T-cell (primary cell): ENCODE measurements around the gene ERICH2. TPM values are rescaled to one million over a fixed set of nuclear protein-coding genes. Genes with fewer than 3 reads are reported as not detected.

Experiments
- ATAC-seq, 4 experiments: fragments of 200-7000 bp in 3 of 4; fragments of 150-1000 bp in 1 of 4; cut with Tn5 transposase; replicated peaks in 1 of 4; 1 replicate in 3 of 4; 2 replicates in 1 of 4; pipeline ENCODE4 v1.10.0; 2021; ENCODE audit warnings: moderate library complexity in 3 of 4, mild to moderate bottlenecking in 2 of 4, moderate number of reproducible peaks in 1 of 4
- CTCF ChIA-PET, 2 donors: fragments of 300-600 bp; sonication (Branson Sonifier 250); formaldehyde crosslinking; loops; one replicate each; lab custom pipeline; 2022; ENCODE audit warnings: antibody characterized with exemption in 2 of 2; lab: Charles Lee
- POLR2A ChIA-PET, 2 donors: fragments of 300-600 bp; sonication (Branson Sonifier 250); formaldehyde crosslinking; loops; one replicate each; lab custom pipeline; 2022; ENCODE audit warnings: antibody characterized with exemption in 2 of 2; lab: Charles Lee
- DNase-seq, 35 experiments: peaks; one replicate each; pipeline versions ENCODE4 v3.0.0 to v3.0.0-alpha.2; 2013 to 2023
- H3K27ac ChIP-seq: one replicate; pipeline ENCODE4 v1.5.1; 2013; ENCODE audit warnings: low read length
- H3K27me3 ChIP-seq, 2 experiments: replicated peaks in 1 of 2; 1 replicate in 1 of 2; 2 replicates in 1 of 2; pipeline versions ENCODE4 v1.6.1 to v1.7.0; 2013; ENCODE audit warnings: low read length in 1 of 2, mixed read lengths in 1 of 2; ENCODE audit not compliant: control insufficient read depth in 2 of 2, insufficient read depth in 2 of 2; ENCODE audit errors: extremely low read depth in 1 of 2
- H3K36me3 ChIP-seq, 2 donors: 1 replicate in 1 of 2; 2 replicates in 1 of 2; pipeline versions ENCODE4 v1.6.1 to v1.7.0; 2013; ENCODE audit warnings: low read length in 1 of 2; ENCODE audit not compliant: control insufficient read depth in 2 of 2, insufficient read depth in 1 of 2; ENCODE audit errors: extremely low read depth in 1 of 2
- H3K4me1 ChIP-seq, 2 experiments: 1 replicate in 1 of 2; 2 replicates in 1 of 2; pipeline versions ENCODE4 v1.6.1 to v1.7.0; 2013; ENCODE audit warnings: low read length in 2 of 2, mixed read lengths in 1 of 2; ENCODE audit not compliant: insufficient read depth in 2 of 2, control insufficient read depth in 1 of 2; ENCODE audit errors: extremely low read depth in 1 of 2
- H3K4me3 ChIP-seq, 2 donors: 1 replicate in 1 of 2; 2 replicates in 1 of 2; pipeline versions ENCODE4 v1.5.1 to v1.7.0; 2013; ENCODE audit warnings: mild to moderate bottlenecking in 2 of 2, low read length in 1 of 2, moderate library complexity in 1 of 2; ENCODE audit not compliant: control insufficient read depth in 1 of 2; ENCODE audit errors: extremely low read depth in 1 of 2
- H3K9me3 ChIP-seq: 2 replicates; pipeline ENCODE4 v1.7.0; 2013
- H3K27ac Mint-ChIP-seq, 2 donors: one replicate each; pipeline ENCODE4 v1.8.0; 2020 to 2021; ENCODE audit warnings: mild to moderate bottlenecking in 2 of 2, mixed read lengths in 2 of 2
- H3K27me3 Mint-ChIP-seq, 2 donors: one replicate each; pipeline ENCODE4 v1.8.0; 2021 to 2022; ENCODE audit warnings: mixed read lengths in 2 of 2
- H3K36me3 Mint-ChIP-seq: one replicate; pipeline ENCODE4 v1.8.0; 2021; ENCODE audit warnings: mixed read lengths
- H3K4me1 Mint-ChIP-seq, 3 donors: one replicate each; pipeline ENCODE4 v1.8.0; 2020 to 2022; ENCODE audit warnings: mixed read lengths in 3 of 3, mild to moderate bottlenecking in 1 of 3
- H3K4me3 Mint-ChIP-seq, 3 donors: one replicate each; pipeline ENCODE4 v1.8.0; 2020 to 2022; ENCODE audit warnings: mild to moderate bottlenecking in 3 of 3, mixed read lengths in 3 of 3, moderate library complexity in 3 of 3
- H3K9me3 Mint-ChIP-seq, 3 donors: one replicate each; pipeline ENCODE4 v1.8.0; 2020 to 2022; ENCODE audit warnings: mixed read lengths in 3 of 3
- WGBS: methylation state at CpG from one replicate; pipeline ENCODE4 v1.1.5; 2013; ENCODE audit warnings: missing lambda C conversion rate; ENCODE audit not compliant: insufficient coverage; 5-methylcytosine and 5-hydroxymethylcytosine counted together
- total RNA-seq, 35 experiments: library from RNA in 6 of 35; stranded (reverse) in 6 of 35; fragments of 120-200 nt in 1 of 35; gene quantifications; one replicate each; pipeline versions ENCODE4 v1.2.1 to v1.2.4 and lab custom pipeline; 2013 to 2026

Gene ERICH2
- total RNA-seq, 5 donors from 2014 or later (not counting 1 experiment from before 2014, with no cell fraction given) = not detected

DNA sequence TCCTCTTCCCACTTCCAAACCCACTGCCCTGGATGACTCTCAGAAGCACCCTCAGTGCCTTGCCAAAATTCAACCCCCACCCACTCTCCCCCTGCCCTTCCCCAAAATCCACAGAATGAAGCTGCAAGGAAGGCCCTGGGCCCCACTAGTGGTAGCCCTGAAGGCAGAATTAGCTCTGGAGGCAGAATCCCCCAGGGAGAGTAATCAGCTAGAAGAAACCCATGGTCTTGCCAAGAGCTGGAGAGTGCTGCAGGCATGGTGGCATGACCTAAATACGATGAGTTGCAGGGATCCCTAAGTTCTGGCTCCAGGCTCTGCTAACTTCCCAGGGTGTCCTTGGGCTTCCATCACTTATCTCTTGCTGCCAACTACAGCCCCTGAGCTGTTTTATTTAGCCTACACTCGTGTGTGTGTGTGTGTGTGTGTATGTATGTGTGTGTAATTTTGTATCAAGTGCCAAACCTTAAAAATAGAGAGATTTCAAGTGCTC is 54.4 kb downstream of the ERICH2 start:
- Histone ChIP-seq H3K27ac (no peak overlapping the region), H3K36me3 (no peaks in the 10 kb centered on the region), H3K4me1 (peaks cover 5 to 44% of the 10 kb centered on the region in 2 experiments), H3K4me3 (no peak overlapping the region), H3K27me3 (peaks cover 14 to 90% of the 10 kb centered on the region in 2 experiments), H3K9me3 (no peaks in the 10 kb centered on the region)
- H3K4me1 Mint-ChIP-seq = peaks cover 30 to 35% (median 31%) of the 10 kb centered on the region in 3 donors
- POLR2A ChIA-PET = no interaction called here
- H3K27me3 Mint-ChIP-seq = peaks cover 70 to 87% of the 10 kb centered on the region in 2 donors
- WGBS = no CpG with 5 or more reads among the region's 2 CpGs
- H3K9me3 Mint-ChIP-seq = no peaks in the 10 kb centered on the region
- ATAC-seq (no peak), DNase-seq (no peak)
- H3K27ac Mint-ChIP-seq = no peak overlapping the region
- H3K36me3 Mint-ChIP-seq = no peaks in the 10 kb centered on the region
- H3K4me3 Mint-ChIP-seq = peak overlapping the region in 1 of 3 donors; percentile 87
- CTCF ChIA-PET = interaction anchor here (0.5 to 0.6 kb wide), 7 partner anchors 8 to 587 kb away, joined by 3 to 4 read pairs (median 3); partner anchors contain the start of gene GAD1 (in 1 of the 2)

DNA sequence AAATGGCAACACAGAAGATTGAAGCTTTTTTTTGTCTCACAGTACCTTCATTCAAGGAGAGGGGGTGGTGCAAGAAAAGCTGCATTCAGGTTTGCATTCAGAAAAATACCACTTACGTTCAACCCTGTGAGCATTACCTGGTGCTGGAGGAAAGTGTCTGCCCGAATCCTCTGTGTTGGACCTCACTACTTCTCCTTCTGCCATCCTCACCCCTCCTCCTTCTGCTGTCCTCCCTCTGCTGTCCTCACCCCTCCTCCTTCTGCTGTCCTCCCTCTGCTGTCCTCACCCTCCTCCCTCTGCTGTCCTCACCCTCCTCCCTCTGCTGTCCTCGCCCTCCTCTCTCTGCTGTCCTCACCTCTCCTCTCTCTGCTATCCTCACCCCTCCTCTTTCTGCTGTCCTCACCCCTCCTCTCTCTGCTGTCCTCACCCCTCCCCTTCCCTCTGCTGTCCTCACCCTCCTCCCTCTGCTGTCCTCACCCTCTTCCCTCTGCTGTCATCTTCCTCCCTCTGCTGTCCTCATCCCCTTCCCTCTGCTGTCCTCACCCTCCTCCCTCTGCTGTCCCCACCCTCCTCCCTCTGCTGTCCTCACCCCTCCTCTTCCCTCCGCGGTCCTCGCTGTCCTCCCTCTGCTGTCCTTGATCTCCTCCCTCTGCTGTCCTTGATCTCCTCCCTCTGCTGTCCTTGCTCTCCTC is 57.8 kb downstream of the ERICH2 start:
- H3K27me3 Mint-ChIP-seq = peaks cover 57 to 72% of the 10 kb centered on the region in 2 donors
- H3K27ac Mint-ChIP-seq = no peak overlapping the region
- 85% methylated on average over 4 of the region's 6 CpGs for WGBS
- POLR2A ChIA-PET = no interaction called here
- H3K4me1 Mint-ChIP-seq = peaks cover under 1 to 4% (median 2%) of the 10 kb centered on the region in 3 donors
- H3K9me3 Mint-ChIP-seq = no peaks in the 10 kb centered on the region
- CTCF ChIA-PET = no interaction called here
- DNase-seq (no peak), ATAC-seq (no peak)
- peaks cover 0 to 10% of the 10 kb centered on the region in 2 experiments for H3K4me1 ChIP-seq
- no peaks in the 10 kb centered on the region for H3K36me3 ChIP-seq
- H3K4me3 Mint-ChIP-seq = no peak overlapping the region
- no peak overlapping the region for H3K27ac ChIP-seq
- no peak overlapping the region for H3K4me3 ChIP-seq
- no peaks in the 10 kb centered on the region for H3K9me3 ChIP-seq
- peaks cover 5 to 67% of the 10 kb centered on the region in 2 experiments for H3K27me3 ChIP-seq
- no peaks in the 10 kb centered on the region for H3K36me3 Mint-ChIP-seq

DNA sequence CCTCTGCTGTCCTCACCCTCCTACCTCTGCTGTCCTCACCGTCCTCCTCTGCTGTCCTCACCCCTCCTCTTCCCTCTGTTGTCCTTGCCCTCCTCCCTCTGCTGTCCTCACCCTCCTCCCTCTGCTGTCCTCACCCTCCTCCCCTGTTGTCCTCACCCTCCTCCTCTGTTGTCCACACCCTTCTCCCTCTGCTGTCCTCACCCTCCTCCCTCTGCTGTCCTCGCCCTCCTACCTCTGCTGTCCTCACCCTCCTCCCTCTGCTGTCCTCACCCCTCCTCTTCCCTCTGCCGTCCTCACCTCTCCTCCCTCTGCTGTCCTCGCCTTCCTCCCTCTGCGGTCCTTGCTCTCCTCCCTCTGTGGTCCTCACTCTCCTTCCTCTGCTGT is 58.3 kb downstream of the ERICH2 start:
- no peak for ATAC-seq

DNA sequence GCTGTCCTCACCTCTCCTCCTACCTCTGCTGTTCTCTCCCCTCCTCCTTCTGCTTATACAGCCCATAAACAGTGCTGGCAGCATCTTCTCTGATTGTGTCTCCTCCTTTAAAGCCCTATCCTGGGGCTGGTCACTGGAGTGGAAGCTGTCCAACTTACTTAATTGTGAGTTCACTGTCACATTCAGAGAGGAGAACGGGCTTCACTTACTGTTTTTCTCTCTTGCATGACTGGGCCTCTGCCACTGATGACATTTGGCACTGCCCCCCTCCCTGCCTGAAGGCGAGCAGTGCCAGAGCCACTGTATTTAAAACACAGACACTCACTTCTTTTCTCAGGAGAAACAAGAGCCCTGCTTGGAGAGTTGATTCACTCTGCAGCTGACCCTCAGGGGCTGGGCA is 58.9 kb downstream of the ERICH2 start:
- Mint-ChIP-seq H3K4me1 (peaks cover 0 to 2% (median 0%) of the 10 kb centered on the region in 3 donors), H3K36me3 (no peaks in the 10 kb centered on the region), H3K27me3 (peaks cover 55 to 69% of the 10 kb centered on the region in 2 donors), H3K9me3 (no peaks in the 10 kb centered on the region), H3K27ac (no peak overlapping the region), H3K4me3 (no peak overlapping the region)
- H3K27me3 ChIP-seq = peaks cover 5 to 57% of the 10 kb centered on the region in 2 experiments
- ATAC-seq (no peak), DNase-seq (no peak)
- no peaks in the 10 kb centered on the region for H3K4me1 ChIP-seq
- ChIA-PET CTCF (no interaction called here), POLR2A (no interaction called here)
- H3K4me3 ChIP-seq = no peak overlapping the region
- no peaks in the 10 kb centered on the region for H3K9me3 ChIP-seq
- no peaks in the 10 kb centered on the region for H3K36me3 ChIP-seq
- WGBS = 69% methylated on average over 2 of the region's 2 CpGs
- H3K27ac ChIP-seq = no peak overlapping the region

More for the DNA sequence above, 58.3 kb downstream of the ERICH2 start:
- no peak for DNase-seq
- 83% methylated on average over 5 of the region's 5 CpGs for WGBS
- Histone ChIP-seq H3K27me3 (peaks cover 5 to 62% of the 10 kb centered on the region in 2 experiments), H3K36me3 (no peaks in the 10 kb centered on the region), H3K4me1 (peaks cover 0 to 5% of the 10 kb centered on the region in 2 experiments), H3K9me3 (no peaks in the 10 kb centered on the region), H3K27ac (no peak overlapping the region), H3K4me3 (no peak overlapping the region)
- POLR2A ChIA-PET = no interaction called here
- Mint-ChIP-seq H3K9me3 (no peaks in the 10 kb centered on the region), H3K27me3 (peaks cover 58 to 72% of the 10 kb centered on the region in 2 donors), H3K27ac (no peak overlapping the region), H3K4me3 (no peak overlapping the region), H3K36me3 (no peaks in the 10 kb centered on the region), H3K4me1 (peaks cover 0 to 4% (median 2%) of the 10 kb centered on the region in 3 donors)
- CTCF ChIA-PET = no interaction called here

DNA sequence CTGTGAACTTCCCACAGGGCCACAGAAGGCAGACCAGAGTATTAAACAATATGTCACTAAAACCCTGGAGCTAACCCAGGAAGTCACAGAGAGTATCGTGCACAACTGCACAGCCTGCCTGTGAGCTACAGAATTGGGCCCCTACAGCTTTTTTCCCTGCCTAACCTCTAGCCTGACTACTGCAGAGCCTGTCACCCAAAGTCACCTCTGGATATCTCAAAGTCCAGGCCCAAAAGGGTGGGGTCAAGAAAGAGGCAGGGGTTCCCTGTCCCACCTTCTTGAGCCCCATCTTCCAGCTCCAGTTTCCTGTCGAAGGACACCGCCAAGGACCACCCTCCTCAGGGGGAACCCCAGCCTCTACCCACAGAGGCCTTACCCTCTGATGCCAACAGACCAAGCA is 60.0 kb downstream of the ERICH2 start:
- Mint-ChIP-seq H3K36me3 (no peaks in the 10 kb centered on the region), H3K4me1 (no peaks in the 10 kb centered on the region), H3K27ac (no peak overlapping the region), H3K27me3 (peaks cover 43 to 58% of the 10 kb centered on the region in 2 donors), H3K9me3 (no peaks in the 10 kb centered on the region), H3K4me3 (no peak overlapping the region)
- Histone ChIP-seq H3K4me1 (no peaks in the 10 kb centered on the region), H3K4me3 (no peak overlapping the region), H3K27me3 (peaks cover 3 to 45% of the 10 kb centered on the region in 2 experiments), H3K9me3 (no peaks in the 10 kb centered on the region), H3K27ac (no peak overlapping the region), H3K36me3 (no peaks in the 10 kb centered on the region)
- DNase-seq = no peak
- WGBS = 90% methylated on average over 3 of the region's 3 CpGs
- ChIA-PET POLR2A (no interaction called here), CTCF (no interaction called here)
- ATAC-seq = no peak

DNA sequence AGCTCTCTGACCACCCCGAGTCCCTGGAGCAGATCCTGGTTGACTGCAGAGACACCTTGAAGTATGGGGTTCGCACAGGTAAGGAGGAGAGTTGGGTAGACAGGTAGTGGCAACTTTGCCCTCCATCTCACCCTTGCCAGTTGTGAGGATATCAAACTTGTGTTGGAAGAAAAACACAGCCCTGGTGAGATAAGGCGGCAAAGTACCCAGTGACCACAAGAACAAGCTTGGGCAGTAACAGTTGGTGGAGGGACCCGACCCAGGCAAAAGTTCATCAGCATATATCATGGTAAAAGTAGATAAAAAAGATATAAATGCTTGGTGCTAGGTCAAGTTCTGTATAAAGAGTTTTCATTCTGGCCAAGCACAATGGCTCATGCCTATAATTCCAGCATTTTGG is 60.9 kb downstream of the ERICH2 start:
- no peaks in the 10 kb centered on the region for H3K36me3 Mint-ChIP-seq
- peaks cover 42 to 52% of the 10 kb centered on the region in 2 donors for H3K27me3 Mint-ChIP-seq
- no peaks in the 10 kb centered on the region for H3K9me3 Mint-ChIP-seq
- Histone ChIP-seq H3K4me1 (no peaks in the 10 kb centered on the region), H3K27me3 (peaks cover 0 to 38% of the 10 kb centered on the region in 2 experiments), H3K27ac (no peak overlapping the region), H3K36me3 (no peaks in the 10 kb centered on the region), H3K9me3 (no peaks in the 10 kb centered on the region), H3K4me3 (no peak overlapping the region)
- CTCF ChIA-PET = interaction anchor here in 1 of 2 donors (0.5 kb wide), 1 partner anchor 45 kb away, joined by 3 read pairs; no protein-coding TSS in a partner anchor
- H3K4me1 Mint-ChIP-seq = no peaks in the 10 kb centered on the region
- H3K27ac Mint-ChIP-seq = no peak overlapping the region
- POLR2A ChIA-PET = no interaction called here
- no peak overlapping the region for H3K4me3 Mint-ChIP-seq
- WGBS = no CpG with 5 or more reads among the region's 4 CpGs
- ATAC-seq = no peak
- no peak for DNase-seq
